HepG2 (cell line): ENCODE results near the gene OSBPL2. TPM values are rescaled to one million over a fixed set of nuclear protein-coding genes. Genes with fewer than 3 reads are reported as not detected.

ENCODE experiments used
- ARNT2 ChIP-seq: sonication (generic); formaldehyde crosslinking; IDR thresholded peaks from 2 replicates; pipeline ENCODE4 v1.8.0; 2022; ENCODE audit warnings: mild to moderate bottlenecking, low read depth, missing genetic modification reagents, moderate library complexity
- NPAS2 ChIP-seq: sonication (generic); formaldehyde crosslinking; IDR thresholded peaks from 2 replicates; pipeline ENCODE4 v1.8.0; 2022; ENCODE audit warnings: mild to moderate bottlenecking, missing genetic modification reagents, borderline replicate concordance
- POLR2AphosphoS2 ChIP-seq: IDR thresholded peaks from 2 replicates; pipeline ENCODE4 v1.6.1; 2011; ENCODE audit warnings: low read depth, low read length, improper control_type of control experiment
- RBM39 ChIP-seq: fragments of 200-400 bp; formaldehyde crosslinking; IDR thresholded peaks from one replicate; pipeline ENCODE4 v1.6.1; 2018; ENCODE audit warnings: antibody characterized with exemption, mild to moderate bottlenecking, low read depth, low read length; ENCODE audit not compliant: poor library complexity, severe bottlenecking
- RFX5 ChIP-seq: IDR thresholded peaks from 2 replicates; pipeline ENCODE4 v1.6.1; 2011; ENCODE audit warnings: low read depth, low read length, improper control_type of control experiment
- TARDBP ChIP-seq: sonication (generic); formaldehyde crosslinking; IDR thresholded peaks from 2 replicates; pipeline ENCODE4 v1.8.0; 2022; ENCODE audit warnings: mild to moderate bottlenecking, missing genetic modification reagents
- ZMYM3 ChIP-seq: sonication (generic); formaldehyde crosslinking; IDR thresholded peaks from 2 replicates; pipeline ENCODE4 v1.5.1; 2020; ENCODE audit warnings: mild to moderate bottlenecking, missing genetic modification reagents
- ZMYM4 ChIP-seq: sonication (generic); formaldehyde crosslinking; IDR thresholded peaks from 2 replicates; pipeline ENCODE4 v1.8.1; 2023; ENCODE audit warnings: mild to moderate bottlenecking, missing genetic modification reagents
- ZNF230 ChIP-seq: sonication (generic); formaldehyde crosslinking; IDR thresholded peaks from 2 replicates; pipeline ENCODE4 v1.4.0; 2020; ENCODE audit warnings: mild to moderate bottlenecking, missing genetic modification reagents
- ZNF567 ChIP-seq: sonication (generic); formaldehyde crosslinking; IDR thresholded peaks from 2 replicates; pipeline ENCODE4 v1.8.1; 2023; ENCODE audit warnings: mild to moderate bottlenecking, missing genetic modification reagents, borderline replicate concordance
- ZNF703 ChIP-seq: sonication (generic); formaldehyde crosslinking; IDR thresholded peaks from 2 replicates; pipeline ENCODE4 v1.5.1; 2020; ENCODE audit warnings: missing genetic modification reagents, mild to moderate bottlenecking, moderate library complexity, borderline replicate concordance
- ZSCAN30 ChIP-seq: sonication (generic); formaldehyde crosslinking; IDR thresholded peaks from 2 replicates; pipeline ENCODE4 v1.5.0; 2020; ENCODE audit warnings: mild to moderate bottlenecking, missing genetic modification reagents
- polyA plus RNA-seq, 8 experiments: library from polyadenylated mRNA; depleted of rRNA in 3 of 8; stranded (reverse) in 7 of 8; unstranded in 1 of 8; fragments of >200 nt; fragmentation: Illumina TruSeq in 4 of 8; extraction: Trizol in 4 of 8; gene quantifications; 2 replicates each; pipeline versions ENCODE4 v1.2.1 to v1.2.3, GENCODE V29; 2011 to 2016; ENCODE audit warnings: low read depth in 4 of 8, missing spikeins in 1 of 8, mixed read lengths in 1 of 8; ENCODE audit not compliant: insufficient read depth in 1 of 8
- total RNA-seq, 5 experiments: library from RNA; depleted of rRNA; stranded (reverse); fragments of >200 nt; fragmentation: Illumina TruSeq; extraction: Trizol; gene quantifications; 2 replicates each; pipeline ENCODE4 v1.2.3, GENCODE V29; 2016; ENCODE audit warnings: low read depth in 1 of 5
- TF ChIP-seq, protein P1 (sequence below): sonication (generic); IDR thresholded peaks from 2 replicates; pipeline ENCODE4 v1.6.1; 2016; ENCODE audit warnings: low read depth, borderline replicate concordance
- TF ChIP-seq, protein P2 (sequence below): sonication (generic); formaldehyde crosslinking; conservative IDR thresholded peaks from 2 replicates; pipeline ENCODE4 v1.8.1; 2023; ENCODE audit warnings: missing genetic modification reagents
- TF ChIP-seq, protein P3 (sequence below): sonication (generic); formaldehyde crosslinking; IDR thresholded peaks from 2 replicates; pipeline ENCODE4 v1.4.0; 2020; ENCODE audit warnings: missing genetic modification reagents, mild to moderate bottlenecking, borderline replicate concordance
- TF ChIP-seq, protein P4 (sequence below): sonication (generic); formaldehyde crosslinking; IDR thresholded peaks from 2 replicates; pipeline ENCODE4 v1.4.0; 2020; ENCODE audit warnings: missing genetic modification reagents
- TF ChIP-seq, protein P5 (sequence below): sonication (generic); formaldehyde crosslinking; IDR thresholded peaks from 2 replicates; pipeline ENCODE4 v1.8.1; 2023; ENCODE audit warnings: missing genetic modification reagents, mild to moderate bottlenecking, borderline replicate concordance
- TF ChIP-seq, protein P6 (sequence below): sonication (generic); formaldehyde crosslinking; IDR thresholded peaks from 2 replicates; pipeline ENCODE4 v1.5.1; 2020; ENCODE audit warnings: mild to moderate bottlenecking, missing genetic modification reagents, moderate library complexity

Gene OSBPL2
- total and polyA plus RNA-seq, 2 of the 13 experiments (the other 11 are each of a cell fraction or from before 2014, with no cell fraction given), result 18.5 to 37.4 TPM

DNA sequence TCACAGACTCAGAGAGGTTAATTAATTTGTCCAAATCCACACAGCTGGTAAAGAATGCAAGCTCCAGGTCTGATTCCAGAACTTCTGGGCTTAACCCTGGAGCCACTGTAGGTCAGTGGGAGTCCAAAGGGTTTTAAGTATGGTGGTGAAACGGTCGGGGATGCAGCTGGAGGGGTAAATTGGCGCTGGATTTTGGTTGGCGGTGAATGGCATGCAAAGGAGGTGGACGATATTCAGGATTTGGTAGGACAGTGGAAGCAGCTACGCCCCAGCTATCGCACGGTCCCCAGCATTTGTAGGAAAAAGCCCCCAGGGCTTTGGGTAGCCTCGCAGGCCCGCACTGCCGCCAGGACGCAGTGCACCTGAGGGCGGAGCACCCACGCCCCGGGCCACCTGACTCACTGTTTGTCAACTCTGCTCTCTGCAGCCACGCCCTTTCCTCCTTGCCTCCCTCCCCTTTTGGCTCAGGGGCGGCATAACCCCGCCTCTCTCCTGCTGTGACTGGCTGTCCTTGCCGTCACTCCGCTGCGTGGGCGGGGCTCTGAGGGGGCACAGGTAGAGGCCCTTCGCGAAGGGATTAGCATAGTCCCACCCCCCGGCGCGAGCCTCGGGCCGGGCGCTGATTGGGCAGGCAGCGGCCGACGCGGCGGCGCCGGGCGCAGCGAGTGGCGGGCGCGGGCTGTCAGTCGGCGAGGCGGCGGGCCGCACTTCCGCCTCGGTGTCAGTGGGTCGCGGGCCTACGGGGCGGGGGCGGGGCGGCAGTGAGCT is at the start of gene OSBPL2 (continued):
- TF ChIP-seq, protein P1, sequence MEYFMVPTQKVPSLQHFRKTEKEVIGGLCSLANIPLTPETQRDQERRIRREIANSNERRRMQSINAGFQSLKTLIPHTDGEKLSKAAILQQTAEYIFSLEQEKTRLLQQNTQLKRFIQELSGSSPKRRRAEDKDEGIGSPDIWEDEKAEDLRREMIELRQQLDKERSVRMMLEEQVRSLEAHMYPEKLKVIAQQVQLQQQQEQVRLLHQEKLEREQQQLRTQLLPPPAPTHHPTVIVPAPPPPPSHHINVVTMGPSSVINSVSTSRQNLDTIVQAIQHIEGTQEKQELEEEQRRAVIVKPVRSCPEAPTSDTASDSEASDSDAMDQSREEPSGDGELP, result peak; percentile 93; the same call in 1 of the 2 replicates
- TF ChIP-seq ZNF703, result no peak
- no peak for TF ChIP-seq ZSCAN30 (CRISPR knock-in tag)
- TF ChIP-seq, protein P2, sequence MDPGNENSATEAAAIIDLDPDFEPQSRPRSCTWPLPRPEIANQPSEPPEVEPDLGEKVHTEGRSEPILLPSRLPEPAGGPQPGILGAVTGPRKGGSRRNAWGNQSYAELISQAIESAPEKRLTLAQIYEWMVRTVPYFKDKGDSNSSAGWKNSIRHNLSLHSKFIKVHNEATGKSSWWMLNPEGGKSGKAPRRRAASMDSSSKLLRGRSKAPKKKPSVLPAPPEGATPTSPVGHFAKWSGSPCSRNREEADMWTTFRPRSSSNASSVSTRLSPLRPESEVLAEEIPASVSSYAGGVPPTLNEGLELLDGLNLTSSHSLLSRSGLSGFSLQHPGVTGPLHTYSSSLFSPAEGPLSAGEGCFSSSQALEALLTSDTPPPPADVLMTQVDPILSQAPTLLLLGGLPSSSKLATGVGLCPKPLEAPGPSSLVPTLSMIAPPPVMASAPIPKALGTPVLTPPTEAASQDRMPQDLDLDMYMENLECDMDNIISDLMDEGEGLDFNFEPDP (CRISPR knock-in tag), result no peak
- peak; percentile 51; the same call in 1 of the 2 replicates for TF ChIP-seq ZMYM4 (CRISPR knock-in tag)
- TF ChIP-seq, protein P3, sequence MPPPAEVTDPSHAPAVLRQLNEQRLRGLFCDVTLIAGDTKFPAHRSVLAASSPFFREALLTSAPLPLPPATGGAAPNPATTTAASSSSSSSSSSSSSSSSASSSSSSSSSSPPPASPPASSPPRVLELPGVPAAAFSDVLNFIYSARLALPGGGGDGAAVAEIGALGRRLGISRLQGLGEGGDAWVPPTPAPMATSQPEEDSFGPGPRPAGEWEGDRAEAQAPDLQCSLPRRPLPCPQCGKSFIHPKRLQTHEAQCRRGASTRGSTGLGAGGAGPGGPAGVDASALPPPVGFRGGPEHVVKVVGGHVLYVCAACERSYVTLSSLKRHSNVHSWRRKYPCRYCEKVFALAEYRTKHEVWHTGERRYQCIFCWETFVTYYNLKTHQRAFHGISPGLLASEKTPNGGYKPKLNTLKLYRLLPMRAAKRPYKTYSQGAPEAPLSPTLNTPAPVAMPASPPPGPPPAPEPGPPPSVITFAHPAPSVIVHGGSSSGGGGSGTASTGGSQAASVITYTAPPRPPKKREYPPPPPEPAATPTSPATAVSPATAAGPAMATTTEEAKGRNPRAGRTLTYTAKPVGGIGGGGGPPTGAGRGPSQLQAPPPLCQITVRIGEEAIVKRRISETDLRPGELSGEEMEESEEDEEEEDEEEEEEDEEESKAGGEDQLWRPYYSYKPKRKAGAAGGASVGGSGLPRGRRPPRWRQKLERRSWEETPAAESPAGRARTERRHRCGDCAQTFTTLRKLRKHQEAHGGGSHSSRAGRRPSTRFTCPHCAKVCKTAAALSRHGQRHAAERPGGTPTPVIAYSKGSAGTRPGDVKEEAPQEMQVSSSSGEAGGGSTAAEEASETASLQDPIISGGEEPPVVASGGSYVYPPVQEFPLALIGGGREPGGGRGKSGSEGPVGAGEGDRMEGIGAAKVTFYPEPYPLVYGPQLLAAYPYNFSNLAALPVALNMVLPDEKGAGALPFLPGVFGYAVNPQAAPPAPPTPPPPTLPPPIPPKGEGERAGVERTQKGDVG (CRISPR knock-in tag), result no peak
- 0 out of 2 replicates have a peak, but pooled peaks have one; percentile 37 for TF ChIP-seq ZNF230 (CRISPR knock-in tag)
- TF ChIP-seq, protein P4, sequence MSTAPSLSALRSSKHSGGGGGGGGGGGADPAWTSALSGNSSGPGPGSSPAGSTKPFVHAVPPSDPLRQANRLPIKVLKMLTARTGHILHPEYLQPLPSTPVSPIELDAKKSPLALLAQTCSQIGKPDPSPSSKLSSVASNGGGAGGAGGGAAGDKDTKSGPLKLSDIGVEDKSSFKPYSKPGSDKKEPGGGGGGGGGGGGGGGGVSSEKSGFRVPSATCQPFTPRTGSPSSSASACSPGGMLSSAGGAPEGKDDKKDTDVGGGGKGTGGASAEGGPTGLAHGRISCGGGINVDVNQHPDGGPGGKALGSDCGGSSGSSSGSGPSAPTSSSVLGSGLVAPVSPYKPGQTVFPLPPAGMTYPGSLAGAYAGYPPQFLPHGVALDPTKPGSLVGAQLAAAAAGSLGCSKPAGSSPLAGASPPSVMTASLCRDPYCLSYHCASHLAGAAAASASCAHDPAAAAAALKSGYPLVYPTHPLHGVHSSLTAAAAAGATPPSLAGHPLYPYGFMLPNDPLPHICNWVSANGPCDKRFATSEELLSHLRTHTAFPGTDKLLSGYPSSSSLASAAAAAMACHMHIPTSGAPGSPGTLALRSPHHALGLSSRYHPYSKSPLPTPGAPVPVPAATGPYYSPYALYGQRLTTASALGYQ, result no peak; the same call in 1 of the 2 replicates
- TF ChIP-seq RBM39, result peak; percentile 74
- peak; percentile 81 for TF ChIP-seq ARNT2 (CRISPR knock-in tag)
- no peak for TF ChIP-seq POLR2AphosphoS2
- TF ChIP-seq, protein P5, sequence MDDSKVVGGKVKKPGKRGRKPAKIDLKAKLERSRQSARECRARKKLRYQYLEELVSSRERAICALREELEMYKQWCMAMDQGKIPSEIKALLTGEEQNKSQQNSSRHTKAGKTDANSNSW (CRISPR knock-in tag), result no peak; the same call in 1 of the 2 replicates
- no peak for TF ChIP-seq NPAS2
- TF ChIP-seq ZNF567 (CRISPR knock-in tag), result no peak; the same call in 1 of the 2 replicates
- TF ChIP-seq, protein P6, sequence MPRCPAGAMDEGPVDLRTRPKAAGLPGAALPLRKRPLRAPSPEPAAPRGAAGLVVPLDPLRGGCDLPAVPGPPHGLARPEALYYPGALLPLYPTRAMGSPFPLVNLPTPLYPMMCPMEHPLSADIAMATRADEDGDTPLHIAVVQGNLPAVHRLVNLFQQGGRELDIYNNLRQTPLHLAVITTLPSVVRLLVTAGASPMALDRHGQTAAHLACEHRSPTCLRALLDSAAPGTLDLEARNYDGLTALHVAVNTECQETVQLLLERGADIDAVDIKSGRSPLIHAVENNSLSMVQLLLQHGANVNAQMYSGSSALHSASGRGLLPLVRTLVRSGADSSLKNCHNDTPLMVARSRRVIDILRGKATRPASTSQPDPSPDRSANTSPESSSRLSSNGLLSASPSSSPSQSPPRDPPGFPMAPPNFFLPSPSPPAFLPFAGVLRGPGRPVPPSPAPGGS (CRISPR knock-in tag), result 0 out of 2 replicates have a peak, but pooled peaks have one; percentile 66
- peak; percentile 88 for TF ChIP-seq ZMYM3 (CRISPR knock-in tag)
- TF ChIP-seq TARDBP (CRISPR knock-in tag), result no peak
- TF ChIP-seq RFX5, result peak; percentile 54; the same call in 1 of the 2 replicates
